Fibroblast of lung (primary cell): Measurements from ENCODE around the gene LPP.

Experiments
- CTCF ChIP-seq, 2 donors: IDR thresholded peaks in 1 of 2; conservative IDR thresholded peaks in 1 of 2; 1 replicate in 1 of 2; 2 replicates in 1 of 2; pipeline ENCODE4 v1.5.1; 2011 to 2012; ENCODE audit warnings: low read length in 2 of 2, control low read depth in 1 of 2, inconsistent platforms in 1 of 2, low read depth in 1 of 2, mild to moderate bottlenecking in 1 of 2
- EZH2 ChIP-seq: IDR thresholded peaks from 2 replicates; pipeline ENCODE4 v1.5.1; 2012; ENCODE audit warnings: low read length, control low read depth, mild to moderate bottlenecking; ENCODE audit errors: missing control alignments

GRCh38 chr3:188206787-188207186 lies 52.8 kb downstream of the LPP start:
- TF ChIP-seq CTCF (conservative IDR thresholded peaks at IDR 0.05 in 1 of 2, IDR thresholded peaks at IDR 0.05 in 1 of 2; ENCODE audit: low read depth in 1 of 2, low read length in 2 of 2) (no peak), EZH2 (no peak)
